Measurements from ENCODE around the gene SFXN2. TPM values are rescaled to one million over a fixed set of nuclear protein-coding genes. Genes with fewer than 3 reads are reported as not detected.

The SFXN2 gene
- total RNA-seq, 1 experiment from 2014 or later, result 12.9 TPM

DNA sequence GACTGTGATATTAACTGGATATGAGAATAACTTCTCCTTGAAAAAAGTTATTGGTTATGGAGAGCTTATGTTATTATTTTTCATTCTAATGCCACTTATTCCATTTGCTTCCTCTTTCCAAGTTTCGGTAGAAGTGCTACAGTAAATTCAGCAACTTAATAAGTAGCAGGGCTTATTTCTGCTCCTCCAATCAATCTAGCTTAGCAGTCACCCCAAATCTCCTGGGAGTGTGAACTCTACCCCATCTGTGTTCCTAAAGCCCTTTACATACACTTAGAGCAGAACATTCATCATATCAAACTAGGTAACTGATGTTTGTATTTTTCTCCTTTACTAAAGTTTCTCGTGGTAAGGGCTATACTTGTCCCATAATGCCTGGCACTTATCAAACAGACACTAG, 8.9 kb upstream of the SFXN2 start:
- intact Hi-C loops (cut with micrococcal nuclease), result no loop called here
- H3K9me3 Mint-ChIP-seq (ENCODE audit: unreplicated experiment), result no peaks in the 10 kb centered on the region
- no peak for DNase-seq (ENCODE audit: unreplicated experiment)
- peaks cover 7% of the 10 kb centered on the region for H3K36me3 Mint-ChIP-seq (ENCODE audit: insufficient read depth, unreplicated experiment)
- no peak overlapping the region for H3K27ac Mint-ChIP-seq (ENCODE audit: low read depth, unreplicated experiment)
- BruUV-seq (replicated peaks), result no TSS peak
- TF ChIP-seq, protein P1, sequence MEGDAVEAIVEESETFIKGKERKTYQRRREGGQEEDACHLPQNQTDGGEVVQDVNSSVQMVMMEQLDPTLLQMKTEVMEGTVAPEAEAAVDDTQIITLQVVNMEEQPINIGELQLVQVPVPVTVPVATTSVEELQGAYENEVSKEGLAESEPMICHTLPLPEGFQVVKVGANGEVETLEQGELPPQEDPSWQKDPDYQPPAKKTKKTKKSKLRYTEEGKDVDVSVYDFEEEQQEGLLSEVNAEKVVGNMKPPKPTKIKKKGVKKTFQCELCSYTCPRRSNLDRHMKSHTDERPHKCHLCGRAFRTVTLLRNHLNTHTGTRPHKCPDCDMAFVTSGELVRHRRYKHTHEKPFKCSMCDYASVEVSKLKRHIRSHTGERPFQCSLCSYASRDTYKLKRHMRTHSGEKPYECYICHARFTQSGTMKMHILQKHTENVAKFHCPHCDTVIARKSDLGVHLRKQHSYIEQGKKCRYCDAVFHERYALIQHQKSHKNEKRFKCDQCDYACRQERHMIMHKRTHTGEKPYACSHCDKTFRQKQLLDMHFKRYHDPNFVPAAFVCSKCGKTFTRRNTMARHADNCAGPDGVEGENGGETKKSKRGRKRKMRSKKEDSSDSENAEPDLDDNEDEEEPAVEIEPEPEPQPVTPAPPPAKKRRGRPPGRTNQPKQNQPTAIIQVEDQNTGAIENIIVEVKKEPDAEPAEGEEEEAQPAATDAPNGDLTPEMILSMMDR (IDR thresholded peaks at IDR 0.05; ENCODE audit: unreplicated experiment), result no peak
- peaks cover 4% of the 10 kb centered on the region for H3K4me1 Mint-ChIP-seq (ENCODE audit: insufficient read depth, unreplicated experiment)
- POLR2A ChIA-PET, result interaction anchor here (2.3 kb wide), 1 partner anchor 9 kb away, joined by 11 read pairs; the partner anchor contains the start of genes ARL3 and SFXN2
- H3K27me3 Mint-ChIP-seq (ENCODE audit: insufficient read depth, unreplicated experiment), result no peaks in the 10 kb centered on the region
- CTCF ChIA-PET, result interaction anchor here (0.7 to 1.8 kb wide), 2 partner anchors 8 to 80 kb away, joined by 3 to 6 read pairs; no protein-coding TSS in a partner anchor
- H3K4me3 Mint-ChIP-seq (ENCODE audit: unreplicated experiment), result no peak overlapping the region

- H3K4me1 Mint-ChIP-seq (ENCODE audit: insufficient read depth, unreplicated experiment), result peaks cover 9% of the 10 kb centered on the region
- H3K27me3 Mint-ChIP-seq (ENCODE audit: insufficient read depth, unreplicated experiment), result no peaks in the 10 kb centered on the region
- no peak for DNase-seq (ENCODE audit: unreplicated experiment)
- TF ChIP-seq, protein P1 (IDR thresholded peaks at IDR 0.05; ENCODE audit: unreplicated experiment), result no peak
- H3K9me3 Mint-ChIP-seq (ENCODE audit: unreplicated experiment), result no peaks in the 10 kb centered on the region
- no peak overlapping the region for H3K4me3 Mint-ChIP-seq (ENCODE audit: unreplicated experiment)
- intact Hi-C loops (cut with micrococcal nuclease), result loop anchor here (5.0 kb wide), 1 partner anchor 33 kb away; no protein-coding TSS in a partner anchor
- CTCF ChIA-PET, result no interaction called here
- no TSS peak for BruUV-seq (replicated peaks)
- POLR2A ChIA-PET, result interaction anchor here (0.7 to 5.3 kb wide), 2 partner anchors 65 to 66 kb away, joined by 3 to 115 read pairs; partner anchors contain the start of gene TRIM8
- no peak overlapping the region for H3K27ac Mint-ChIP-seq (ENCODE audit: low read depth, unreplicated experiment)
- peaks cover 7% of the 10 kb centered on the region for H3K36me3 Mint-ChIP-seq (ENCODE audit: insufficient read depth, unreplicated experiment)
Measured at GRCh38 chr10:102710609-102711008, 3.8 kb upstream of the SFXN2 start.

- no peak for DNase-seq (ENCODE audit: unreplicated experiment)
- Mint-ChIP-seq H3K27ac (ENCODE audit: low read depth, unreplicated experiment) (no peak overlapping the region), H3K36me3 (ENCODE audit: insufficient read depth, unreplicated experiment) (peaks cover 14% of the 10 kb centered on the region), H3K4me1 (ENCODE audit: insufficient read depth, unreplicated experiment) (peaks cover 18% of the 10 kb centered on the region), H3K9me3 (ENCODE audit: unreplicated experiment) (no peaks in the 10 kb centered on the region), H3K4me3 (ENCODE audit: unreplicated experiment) (no peak overlapping the region), H3K27me3 (ENCODE audit: insufficient read depth, unreplicated experiment) (no peaks in the 10 kb centered on the region)
- BruUV-seq (replicated peaks), result no TSS peak
- CTCF ChIA-PET, result interaction anchor here (0.6 to 2.9 kb wide), 2 partner anchors 33 to 69 kb away, joined by 4 to 12 read pairs; no protein-coding TSS in a partner anchor
- intact Hi-C loops (cut with micrococcal nuclease), result loop anchor here (5.0 kb wide), 1 partner anchor 35 kb away; no protein-coding TSS in a partner anchor
- POLR2A ChIA-PET, result interaction anchor here (0.6 to 5.3 kb wide), 9 partner anchors 11 to 745 kb away, joined by 3 to 115 read pairs (median 7); partner anchors contain the start of genes ACTR1A, SUFU, TRIM8 and WBP1L
- TF ChIP-seq, protein P1 (IDR thresholded peaks at IDR 0.05; ENCODE audit: unreplicated experiment), result no peak
Measured at GRCh38 chr10:102712089-102712488, 2.3 kb upstream of the SFXN2 start.

GRCh38 chr10:102712843-102713538, 1.4 kb upstream of the SFXN2 start:
- Mint-ChIP-seq H3K27ac (ENCODE audit: low read depth, unreplicated experiment) (peak overlapping the region; percentile 92), H3K9me3 (ENCODE audit: unreplicated experiment) (no peaks in the 10 kb centered on the region), H3K4me3 (ENCODE audit: unreplicated experiment) (peak overlapping the region; percentile 97), H3K4me1 (ENCODE audit: insufficient read depth, unreplicated experiment) (peaks cover 26% of the 10 kb centered on the region), H3K36me3 (ENCODE audit: insufficient read depth, unreplicated experiment) (peaks cover 16% of the 10 kb centered on the region), H3K27me3 (ENCODE audit: insufficient read depth, unreplicated experiment) (no peaks in the 10 kb centered on the region)
- TF ChIP-seq, protein P1 (IDR thresholded peaks at IDR 0.05; ENCODE audit: unreplicated experiment), result no peak
- ChIA-PET CTCF (interaction anchor here (0.6 to 2.9 kb wide), 10 partner anchors 8 to 337 kb away, joined by 3 to 12 read pairs (median 6); partner anchors contain the start of gene TRIM8), POLR2A (interaction anchor here (0.5 to 5.3 kb wide), 30 partner anchors 8 to 906 kb away, joined by 3 to 115 read pairs (median 4); partner anchors contain the start of genes ACTR1A, OGA, SUFU and TRIM8)
- BruUV-seq (replicated peaks), result TSS peak; percentile 25
- intact Hi-C loops (cut with micrococcal nuclease), result loop anchor here (1.0 to 5.0 kb wide), 2 partner anchors 36 to 67 kb away; no protein-coding TSS in a partner anchor
- no peak for DNase-seq (ENCODE audit: unreplicated experiment)
